ENCODE data around the gene GNB1. TPM values are rescaled to one million over a fixed set of nuclear protein-coding genes. Genes with fewer than 3 reads are reported as not detected.
"Not testable (repeated sequence)": the region's sequence is repeated elsewhere in the genome, so short reads cannot be mapped to it uniquely, and the experiment has no call there.

GNB1 gene
- total and polyA plus RNA-seq, 4 experiments from 2014 or later = 70.9 to 276 (median 197) TPM

GRCh38 chr1:1856161-1856560 is 34.7 kb downstream of the GNB1 start:
- H3K27ac ChIP-seq (ENCODE audit: low read depth, low read length); DNase-seq; H3K9me3 ChIP-seq (ENCODE audit: control insufficient read depth in 1 of 2, low read length in 2 of 2); H3K27me3 Mint-ChIP-seq; CTCF ChIA-PET (ENCODE audit: partially characterized antibody); H3K27me3 ChIP-seq (ENCODE audit: insufficient read depth, low read length); H3K36me3 ChIP-seq (ENCODE audit: insufficient read depth, low read length); H3K9me3 Mint-ChIP-seq; POLR2A ChIA-PET (ENCODE audit: partially characterized antibody); H3K4me3 ChIP-seq (ENCODE audit: low read length in 2 of 2): not testable (repeated sequence)
- peaks cover 48 to 79% (median 63%) of the 10 kb centered on the region in 4 donors for H3K4me1 Mint-ChIP-seq
- H3K36me3 Mint-ChIP-seq = peaks cover 5 to 11% of the 10 kb centered on the region in 2 donors
- peak overlapping the region in 5 of 7 donors; percentile 62 to 84 (median 66) for H3K27ac Mint-ChIP-seq
- peaks cover 78% of the 10 kb centered on the region for H3K4me1 ChIP-seq (ENCODE audit: insufficient read depth, low read length)
- peak overlapping the region in 2 of 8 donors; percentile 21 to 34 for H3K4me3 Mint-ChIP-seq
- intact Hi-C loops (cut with micrococcal nuclease) = loop anchor here (5.0 to 10.0 kb wide), 2 partner anchors 36 to 51 kb away; partner anchors contain the start of gene GNB1

GRCh38 chr1:1853593-1854257 is 37.2 kb downstream of the GNB1 start:
- intact Hi-C loops (cut with micrococcal nuclease) = loop anchor here (10.0 kb wide), 1 partner anchor 49 kb away; no protein-coding TSS in a partner anchor
- H3K4me3 Mint-ChIP-seq = peak overlapping the region in 3 of 8 donors; percentile 7 to 50 (median 9)
- H3K27ac Mint-ChIP-seq = peak overlapping the region in 6 of 7 donors; percentile 9 to 86 (median 50)

GRCh38 chr1:1852619-1853414 is 38.1 kb downstream of the GNB1 start:
- peaks cover 5 to 18% of the 10 kb centered on the region in 2 donors for H3K36me3 Mint-ChIP-seq
- Histone ChIP-seq H3K4me3 (ENCODE audit: low read length in 2 of 2) (no peak overlapping the region), H3K27me3 (ENCODE audit: insufficient read depth, low read length) (no peaks in the 10 kb centered on the region), H3K27ac (ENCODE audit: low read depth, low read length) (no peak overlapping the region), H3K36me3 (ENCODE audit: insufficient read depth, low read length) (no peaks in the 10 kb centered on the region), H3K4me1 (ENCODE audit: insufficient read depth, low read length) (peaks cover 72% of the 10 kb centered on the region), H3K9me3 (ENCODE audit: control insufficient read depth in 1 of 2, low read length in 2 of 2) (no peaks in the 10 kb centered on the region)
- H3K27me3 Mint-ChIP-seq = no peaks in the 10 kb centered on the region
- no peak for DNase-seq
- H3K4me3 Mint-ChIP-seq = peak overlapping the region in 3 of 8 donors; percentile 8 to 27 (median 15)
- CTCF ChIA-PET (ENCODE audit: partially characterized antibody) = interaction anchor here (0.7 to 0.9 kb wide), 2 partner anchors 29 to 53 kb away, joined by 3 read pairs; no protein-coding TSS in a partner anchor
- intact Hi-C loops (cut with micrococcal nuclease) = loop anchor here (10.0 kb wide), 1 partner anchor 48 kb away; no protein-coding TSS in a partner anchor
- peak overlapping the region; percentile 23 to 86 (median 65) for H3K27ac Mint-ChIP-seq
- POLR2A ChIA-PET (ENCODE audit: partially characterized antibody) = no interaction called here
- no peaks in the 10 kb centered on the region for H3K9me3 Mint-ChIP-seq
- peaks cover 42 to 75% (median 58%) of the 10 kb centered on the region in 4 donors for H3K4me1 Mint-ChIP-seq

More at GRCh38 chr1:1853593-1854257, 37.2 kb downstream of the GNB1 start:
- no peaks in the 10 kb centered on the region for H3K27me3 Mint-ChIP-seq
- no peaks in the 10 kb centered on the region for H3K9me3 ChIP-seq (ENCODE audit: control insufficient read depth in 1 of 2, low read length in 2 of 2)
- H3K4me3 ChIP-seq (ENCODE audit: low read length in 2 of 2) = no peak overlapping the region
- ChIA-PET CTCF (ENCODE audit: partially characterized antibody) (interaction anchor here (0.7 to 0.9 kb wide), 2 partner anchors 30 to 52 kb away, joined by 3 read pairs; no protein-coding TSS in a partner anchor), POLR2A (ENCODE audit: partially characterized antibody) (no interaction called here)
- H3K4me1 ChIP-seq (ENCODE audit: insufficient read depth, low read length) = peaks cover 73% of the 10 kb centered on the region
- no peak for DNase-seq
- no peaks in the 10 kb centered on the region for H3K27me3 ChIP-seq (ENCODE audit: insufficient read depth, low read length)
- no peaks in the 10 kb centered on the region for H3K36me3 ChIP-seq (ENCODE audit: insufficient read depth, low read length)
- H3K4me1 Mint-ChIP-seq = peaks cover 48 to 78% (median 63%) of the 10 kb centered on the region in 4 donors
- H3K27ac ChIP-seq (ENCODE audit: low read depth, low read length) = no peak overlapping the region
- H3K36me3 Mint-ChIP-seq = peaks cover 5 to 18% of the 10 kb centered on the region in 2 donors
- no peaks in the 10 kb centered on the region for H3K9me3 Mint-ChIP-seq

GRCh38 chr1:1847890-1848289 is 43.0 kb downstream of the GNB1 start:
- Histone ChIP-seq H3K9me3 (ENCODE audit: control insufficient read depth in 1 of 2, low read length in 2 of 2) (no peaks in the 10 kb centered on the region), H3K27me3 (ENCODE audit: insufficient read depth, low read length) (no peaks in the 10 kb centered on the region), H3K4me3 (ENCODE audit: low read length in 2 of 2) (no peak overlapping the region), H3K4me1 (ENCODE audit: insufficient read depth, low read length) (peaks cover 68% of the 10 kb centered on the region), H3K36me3 (ENCODE audit: insufficient read depth, low read length) (no peaks in the 10 kb centered on the region), H3K27ac (ENCODE audit: low read depth, low read length) (no peak overlapping the region)
- CTCF ChIA-PET (ENCODE audit: partially characterized antibody) = interaction anchor here (1.2 kb wide), 1 partner anchor 11 kb away, joined by 3 read pairs; no protein-coding TSS in a partner anchor
- no peaks in the 10 kb centered on the region for H3K9me3 Mint-ChIP-seq
- H3K27me3 Mint-ChIP-seq = no peaks in the 10 kb centered on the region
- H3K36me3 Mint-ChIP-seq = peaks cover 3 to 32% of the 10 kb centered on the region in 2 donors
- H3K4me1 Mint-ChIP-seq = peaks cover 48 to 79% (median 60%) of the 10 kb centered on the region in 4 donors
- peak overlapping the region in 6 of 7 donors; percentile 42 to 77 (median 49) for H3K27ac Mint-ChIP-seq
- peak overlapping the region in 1 of 8 donors; percentile 15 for H3K4me3 Mint-ChIP-seq
- intact Hi-C loops (cut with micrococcal nuclease) = no loop called here
- no peak for DNase-seq
- POLR2A ChIA-PET (ENCODE audit: partially characterized antibody) = no interaction called here

- Histone ChIP-seq H3K36me3 (ENCODE audit: insufficient read depth, low read length) (no peaks in the 10 kb centered on the region), H3K27me3 (ENCODE audit: insufficient read depth, low read length) (no peaks in the 10 kb centered on the region), H3K4me1 (ENCODE audit: insufficient read depth, low read length) (peaks cover 69% of the 10 kb centered on the region), H3K4me3 (ENCODE audit: low read length in 2 of 2) (no peak overlapping the region), H3K9me3 (ENCODE audit: control insufficient read depth in 1 of 2, low read length in 2 of 2) (no peaks in the 10 kb centered on the region), H3K27ac (ENCODE audit: low read depth, low read length) (no peak overlapping the region)
- peaks cover 50 to 80% (median 63%) of the 10 kb centered on the region in 4 donors for H3K4me1 Mint-ChIP-seq
- POLR2A ChIA-PET (ENCODE audit: partially characterized antibody) = interaction anchor here (1.2 kb wide), 1 partner anchor 12 kb away, joined by 5 read pairs; no protein-coding TSS in a partner anchor
- no peaks in the 10 kb centered on the region for H3K27me3 Mint-ChIP-seq
- no peaks in the 10 kb centered on the region for H3K9me3 Mint-ChIP-seq
- intact Hi-C loops (cut with micrococcal nuclease) = no loop called here
- H3K36me3 Mint-ChIP-seq = peaks cover 0 to 30% of the 10 kb centered on the region in 2 donors
- peak overlapping the region in 3 of 8 donors; percentile 15 to 30 (median 21) for H3K4me3 Mint-ChIP-seq
- CTCF ChIA-PET (ENCODE audit: partially characterized antibody) = no interaction called here
- peak overlapping the region; percentile 46 to 84 (median 71) for H3K27ac Mint-ChIP-seq
- no peak for DNase-seq
Measured at GRCh38 chr1:1847061-1847850, 43.6 kb downstream of the GNB1 start.

GRCh38 chr1:1846386-1846918 is 44.4 kb downstream of the GNB1 start:
- H3K4me1 Mint-ChIP-seq = peaks cover 54 to 84% (median 68%) of the 10 kb centered on the region in 4 donors
- CTCF ChIA-PET (ENCODE audit: partially characterized antibody) = no interaction called here
- Histone ChIP-seq H3K27ac (ENCODE audit: low read depth, low read length) (no peak overlapping the region), H3K4me1 (ENCODE audit: insufficient read depth, low read length) (peaks cover 77% of the 10 kb centered on the region), H3K4me3 (ENCODE audit: low read length in 2 of 2) (no peak overlapping the region), H3K9me3 (ENCODE audit: control insufficient read depth in 1 of 2, low read length in 2 of 2) (no peaks in the 10 kb centered on the region), H3K27me3 (ENCODE audit: insufficient read depth, low read length) (no peaks in the 10 kb centered on the region), H3K36me3 (ENCODE audit: insufficient read depth, low read length) (no peaks in the 10 kb centered on the region)
- no peaks in the 10 kb centered on the region for H3K9me3 Mint-ChIP-seq
- no peaks in the 10 kb centered on the region for H3K27me3 Mint-ChIP-seq
- H3K27ac Mint-ChIP-seq = peak overlapping the region in 6 of 7 donors; percentile 51 to 81 (median 66)
- no peak overlapping the region for H3K4me3 Mint-ChIP-seq
- POLR2A ChIA-PET (ENCODE audit: partially characterized antibody) = interaction anchor here (0.6 to 1.2 kb wide), 2 partner anchors 12 to 66 kb away, joined by 4 to 5 read pairs; no protein-coding TSS in a partner anchor
- H3K36me3 Mint-ChIP-seq = peaks cover 0 to 33% of the 10 kb centered on the region in 2 donors
- no peak for DNase-seq
- intact Hi-C loops (cut with micrococcal nuclease) = no loop called here

Data from CD4-positive, alpha-beta memory T cell (primary cell).